GM10248 (cell line): ENCODE results near the gene POP4.

Experiments
- CTCF ChIA-PET: fragments of 300-600 bp; sonication (Branson Sonifier 250); formaldehyde crosslinking; extraction: SDS; loops from one replicate; lab custom pipeline; 2021; ENCODE audit warnings: antibody characterized with exemption; lab: Yijun Ruan, JAX
- POLR2A ChIA-PET: fragments of 350-650 bp; sonication (Branson Sonifier 250); formaldehyde crosslinking; extraction: SDS; loops from one replicate; lab custom pipeline; 2020; ENCODE audit warnings: antibody characterized with exemption; lab: Yijun Ruan, JAX
- DNase-seq: peaks from one replicate; pipeline ENCODE4 v3.0.0; 2012; ENCODE audit errors: extremely low spot score
- TF ChIP-seq, protein P1 (sequence below): IDR thresholded peaks from 2 replicates; pipeline ENCODE4 v1.5.1; 2012; ENCODE audit warnings: mild to moderate bottlenecking, low read depth; ENCODE audit errors: extremely low read depth, missing control alignments, control extremely low read depth

POP4 gene

DNA sequence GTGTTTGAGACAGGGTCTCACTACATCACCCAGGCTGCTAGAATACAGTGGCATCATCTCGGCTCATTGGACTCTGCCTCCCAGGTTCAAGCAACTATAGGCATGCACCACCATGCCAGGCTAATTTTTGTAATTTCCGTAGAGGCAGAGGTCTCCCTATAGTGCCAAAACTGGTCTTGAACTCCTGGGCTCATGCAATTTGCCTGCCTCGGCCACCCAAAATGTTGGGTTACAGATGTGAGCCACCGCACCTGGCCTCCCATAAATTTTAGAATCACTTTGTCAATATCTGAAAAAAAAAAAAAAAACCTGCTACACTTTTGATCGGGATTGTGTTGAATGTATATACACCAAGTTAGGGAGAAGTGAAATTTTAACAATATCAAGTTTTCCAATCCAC is 47.3 kb downstream of the POP4 start:
- CTCF ChIA-PET: no interaction called here
- POLR2A ChIA-PET: no interaction called here
- TF ChIP-seq, protein P1, sequence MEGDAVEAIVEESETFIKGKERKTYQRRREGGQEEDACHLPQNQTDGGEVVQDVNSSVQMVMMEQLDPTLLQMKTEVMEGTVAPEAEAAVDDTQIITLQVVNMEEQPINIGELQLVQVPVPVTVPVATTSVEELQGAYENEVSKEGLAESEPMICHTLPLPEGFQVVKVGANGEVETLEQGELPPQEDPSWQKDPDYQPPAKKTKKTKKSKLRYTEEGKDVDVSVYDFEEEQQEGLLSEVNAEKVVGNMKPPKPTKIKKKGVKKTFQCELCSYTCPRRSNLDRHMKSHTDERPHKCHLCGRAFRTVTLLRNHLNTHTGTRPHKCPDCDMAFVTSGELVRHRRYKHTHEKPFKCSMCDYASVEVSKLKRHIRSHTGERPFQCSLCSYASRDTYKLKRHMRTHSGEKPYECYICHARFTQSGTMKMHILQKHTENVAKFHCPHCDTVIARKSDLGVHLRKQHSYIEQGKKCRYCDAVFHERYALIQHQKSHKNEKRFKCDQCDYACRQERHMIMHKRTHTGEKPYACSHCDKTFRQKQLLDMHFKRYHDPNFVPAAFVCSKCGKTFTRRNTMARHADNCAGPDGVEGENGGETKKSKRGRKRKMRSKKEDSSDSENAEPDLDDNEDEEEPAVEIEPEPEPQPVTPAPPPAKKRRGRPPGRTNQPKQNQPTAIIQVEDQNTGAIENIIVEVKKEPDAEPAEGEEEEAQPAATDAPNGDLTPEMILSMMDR: no peak
- DNase-seq: no peak

DNA sequence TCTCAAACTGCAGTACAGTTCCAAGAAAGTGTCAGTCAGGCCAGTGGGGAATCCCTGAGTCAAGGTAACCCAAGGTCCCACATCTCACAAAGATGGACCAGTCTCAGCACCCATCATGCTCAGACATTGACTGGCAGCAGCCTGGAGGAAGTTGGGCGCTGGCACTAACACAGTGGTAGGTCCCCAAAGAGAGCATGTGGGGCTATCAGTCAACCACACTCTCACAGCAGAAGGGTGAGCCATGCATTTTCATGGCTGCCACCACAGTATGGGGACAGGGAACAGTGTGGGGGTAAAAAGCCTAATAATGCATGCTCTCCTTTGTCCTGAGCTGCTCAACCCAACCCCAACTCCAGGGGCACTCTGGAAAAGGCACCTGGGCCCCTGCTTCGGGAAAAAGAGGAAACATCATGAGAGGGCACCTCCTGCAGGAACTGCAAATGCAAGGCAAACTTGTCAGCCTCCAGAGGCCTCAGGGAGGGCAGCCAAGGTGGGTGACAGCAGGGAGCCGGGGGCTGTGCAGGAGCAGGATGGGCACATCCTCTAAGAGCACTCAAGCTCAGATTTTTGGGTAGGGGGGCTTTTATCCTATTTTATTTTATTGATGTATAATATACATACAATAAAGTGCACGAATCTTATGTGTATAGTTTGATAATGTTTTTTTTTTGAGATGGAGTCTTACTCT is 49.7 kb downstream of the POP4 start:
- ChIA-PET POLR2A (no interaction called here), CTCF (interaction anchor here (1.6 kb wide), 1 partner anchor 61 kb away, joined by 6 read pairs; no protein-coding TSS in a partner anchor)
- TF ChIP-seq, protein P1: no peak
- DNase-seq: no peak

DNA sequence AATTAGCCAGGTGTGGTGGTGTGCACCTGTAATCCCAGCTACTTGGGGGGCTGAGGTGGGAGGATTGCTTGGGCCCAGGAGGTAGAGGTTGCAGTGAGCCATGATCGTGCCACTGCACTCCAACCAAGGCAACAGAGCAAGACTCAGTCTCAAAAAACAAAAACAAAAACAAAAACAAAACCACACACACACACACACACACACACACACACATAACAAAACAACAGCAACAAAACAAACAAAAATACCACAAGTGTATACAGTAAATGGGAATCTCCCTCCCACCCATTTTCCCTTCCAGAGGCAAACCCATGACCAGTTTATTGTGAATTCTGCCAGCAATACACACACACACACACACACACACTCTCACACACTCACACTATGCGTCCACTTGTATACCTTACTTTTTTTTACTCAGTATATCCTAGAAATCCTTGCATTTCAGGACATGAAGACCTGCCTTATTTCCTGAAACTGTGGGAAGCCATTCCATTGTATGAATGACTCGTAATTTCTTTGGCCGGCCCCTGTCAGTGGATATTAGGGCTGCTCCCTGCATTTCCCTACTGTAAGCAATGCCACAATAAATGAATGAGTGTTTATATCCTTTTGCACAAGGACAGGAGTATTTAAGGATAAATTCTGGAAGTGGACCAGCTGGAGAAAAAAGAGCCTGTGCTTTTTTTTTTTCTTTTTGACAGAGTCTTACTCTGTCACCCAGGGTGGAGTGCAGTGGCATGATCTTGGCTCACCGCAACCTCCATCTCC is 52.3 kb downstream of the POP4 start:
- ChIA-PET POLR2A (no interaction called here), CTCF (interaction anchor here (1.2 to 1.5 kb wide), 3 partner anchors 10 to 58 kb away, joined by 3 to 4 read pairs (median 3); no protein-coding TSS in a partner anchor)
- TF ChIP-seq, protein P1: no peak
- DNase-seq: no peak

DNA sequence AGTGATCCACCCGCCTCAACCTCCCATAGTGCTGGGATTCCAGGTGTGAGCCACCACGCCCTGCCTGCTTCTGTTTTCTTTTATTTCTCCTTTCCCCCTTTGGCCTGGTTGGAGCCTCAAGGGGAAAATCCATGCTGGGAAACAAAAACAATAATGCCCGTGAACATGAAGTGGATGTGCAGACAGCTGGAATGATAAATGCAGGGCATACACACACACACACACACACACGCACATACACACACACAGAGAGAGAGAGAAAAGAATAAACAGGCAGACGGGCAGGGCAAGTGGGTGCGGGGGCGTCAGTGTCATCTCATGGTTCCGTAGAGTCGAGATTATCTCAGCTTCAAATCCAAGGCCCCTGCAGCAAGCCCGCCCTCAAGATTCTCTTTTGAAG is 54.8 kb downstream of the POP4 start:
- CTCF ChIA-PET: interaction anchor here (1.0 to 8.7 kb wide), 4 partner anchors 11 to 213 kb away, joined by 3 to 58 read pairs (median 3); no protein-coding TSS in a partner anchor
- POLR2A ChIA-PET: no interaction called here
- TF ChIP-seq, protein P1: no peak
- DNase-seq: no peak

DNA sequence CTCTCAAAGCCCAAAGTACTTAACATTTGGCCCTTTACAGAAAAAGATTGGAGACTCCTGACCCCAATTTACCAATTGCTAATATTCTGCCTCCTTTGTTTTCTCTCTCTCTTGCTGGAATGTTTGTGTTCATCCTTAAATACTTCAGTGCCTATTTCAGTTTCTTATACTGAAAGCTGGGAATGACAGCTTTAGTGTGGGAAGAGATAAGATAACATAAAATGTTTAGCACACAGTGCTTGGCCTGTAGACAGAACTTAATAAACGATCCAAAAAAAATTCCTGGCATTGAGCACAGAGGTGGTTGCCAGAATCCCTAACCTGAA is 56.2 kb downstream of the POP4 start:
- no peak for DNase-seq
- CTCF ChIA-PET: interaction anchor here (0.8 to 8.7 kb wide), 6 partner anchors 17 to 98 kb away, joined by 3 to 58 read pairs (median 3); no protein-coding TSS in a partner anchor
- POLR2A ChIA-PET: no interaction called here
- TF ChIP-seq, protein P1: no peak

DNA sequence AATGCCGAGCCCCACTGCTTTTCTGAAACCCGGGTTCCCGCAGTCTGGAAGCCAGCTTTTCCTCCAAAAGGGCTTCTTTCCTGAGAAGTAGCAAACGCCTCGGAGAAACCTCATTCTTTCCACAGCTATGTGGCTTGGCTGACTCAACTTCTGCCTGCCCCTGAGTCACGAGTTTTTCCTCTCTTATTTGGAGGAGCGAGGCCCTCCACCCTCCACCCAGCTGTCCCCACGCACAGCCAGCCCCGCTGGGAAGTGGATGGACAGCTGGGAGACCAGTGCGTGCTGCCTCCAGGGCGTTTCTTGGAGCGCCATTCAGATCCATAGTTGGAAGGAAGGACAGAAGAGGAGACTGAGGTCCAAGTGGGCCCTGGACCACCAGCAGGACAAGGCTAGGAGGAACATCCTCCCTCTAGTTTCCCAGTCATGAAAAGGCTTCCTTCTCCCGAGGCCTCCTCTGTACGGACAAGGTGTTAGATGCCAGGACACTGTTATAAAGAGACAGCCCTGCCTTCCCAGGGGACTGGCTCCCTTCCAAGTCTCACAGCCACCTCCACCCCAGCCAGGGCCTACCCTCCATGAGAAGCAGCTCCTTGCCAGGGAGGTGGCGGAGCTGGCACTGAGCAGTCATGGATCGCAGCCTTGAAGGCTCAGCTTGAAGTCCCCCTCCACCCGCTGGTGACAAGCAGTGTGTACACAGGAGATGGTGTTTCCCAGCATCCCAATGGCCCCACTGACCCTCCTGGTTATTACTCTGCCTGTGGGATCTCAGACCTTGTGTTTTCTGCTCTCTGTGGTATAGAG is 56.7 kb downstream of the POP4 start:
- ChIA-PET CTCF (interaction anchor here (1.1 to 8.7 kb wide), 5 partner anchors 9 to 63 kb away, joined by 3 to 58 read pairs (median 3); no protein-coding TSS in a partner anchor), POLR2A (no interaction called here)
- TF ChIP-seq, protein P1: no peak
- no peak for DNase-seq
